ENCODE data around the gene OGFOD2.

The OGFOD2 gene

GRCh38 chr12:123021688-123022604 is 46.9 kb downstream of the OGFOD2 start:
- Histone ChIP-seq H3K27ac (ENCODE audit: low read depth, low read length) (no peak overlapping the region), H3K4me3 (ENCODE audit: low read depth in 1 of 2, low read length in 2 of 2) (no peak overlapping the region), H3K4me1 (ENCODE audit: insufficient read depth, low read length) (no peaks in the 10 kb centered on the region), H3K36me3 (ENCODE audit: insufficient read depth, low read length) (no peaks in the 10 kb centered on the region), H3K9me3 (ENCODE audit: low read length) (no peaks in the 10 kb centered on the region), H3K27me3 (ENCODE audit: control insufficient read depth in 1 of 2, insufficient read depth in 2 of 2, low read length in 2 of 2) (no peaks in the 10 kb centered on the region), H3K9ac (ENCODE audit: low read length) (no peak overlapping the region)

- Histone ChIP-seq H3K36me3 (ENCODE audit: insufficient read depth, low read length) (peaks cover 6% of the 10 kb centered on the region), H3K27me3 (ENCODE audit: control insufficient read depth in 1 of 2, insufficient read depth in 2 of 2, low read length in 2 of 2) (no peaks in the 10 kb centered on the region)
Measured at GRCh38 chr12:123022846-123023245, 47.8 kb downstream of the OGFOD2 start.

GRCh38 chr12:123024819-123025391 is 49.9 kb downstream of the OGFOD2 start:
- Histone ChIP-seq H3K27ac (ENCODE audit: low read depth, low read length) (no peak overlapping the region), H3K9ac (ENCODE audit: low read length) (no peak overlapping the region), H3K36me3 (ENCODE audit: insufficient read depth, low read length) (peaks cover 12% of the 10 kb centered on the region), H3K27me3 (ENCODE audit: control insufficient read depth in 1 of 2, insufficient read depth in 2 of 2, low read length in 2 of 2) (no peaks in the 10 kb centered on the region), H3K4me3 (ENCODE audit: low read depth in 1 of 2, low read length in 2 of 2) (no peak overlapping the region), H3K4me1 (ENCODE audit: insufficient read depth, low read length) (no peaks in the 10 kb centered on the region), H3K9me3 (ENCODE audit: low read length) (no peaks in the 10 kb centered on the region)

More at GRCh38 chr12:123022846-123023245, 47.8 kb downstream of the OGFOD2 start:
- H3K27ac ChIP-seq (ENCODE audit: low read depth, low read length) = no peak overlapping the region
- H3K9me3 ChIP-seq (ENCODE audit: low read length) = no peaks in the 10 kb centered on the region
- no peak overlapping the region for H3K4me3 ChIP-seq (ENCODE audit: low read depth in 1 of 2, low read length in 2 of 2)
- H3K4me1 ChIP-seq (ENCODE audit: insufficient read depth, low read length) = no peaks in the 10 kb centered on the region
- H3K9ac ChIP-seq (ENCODE audit: low read length) = no peak overlapping the region

- Histone ChIP-seq H3K4me1 (ENCODE audit: insufficient read depth, low read length) (no peaks in the 10 kb centered on the region), H3K9me3 (ENCODE audit: low read length) (no peaks in the 10 kb centered on the region), H3K9ac (ENCODE audit: low read length) (no peak overlapping the region), H3K27ac (ENCODE audit: low read depth, low read length) (no peak overlapping the region), H3K27me3 (ENCODE audit: control insufficient read depth in 1 of 2, insufficient read depth in 2 of 2, low read length in 2 of 2) (no peaks in the 10 kb centered on the region), H3K36me3 (ENCODE audit: insufficient read depth, low read length) (peaks cover 12% of the 10 kb centered on the region), H3K4me3 (ENCODE audit: low read depth in 1 of 2, low read length in 2 of 2) (no peak overlapping the region)
Measured at GRCh38 chr12:123026094-123026853, 51.2 kb downstream of the OGFOD2 start.

GRCh38 chr12:123027726-123028445 is 52.8 kb downstream of the OGFOD2 start:
- Histone ChIP-seq H3K4me3 (ENCODE audit: low read depth in 1 of 2, low read length in 2 of 2) (no peak overlapping the region), H3K36me3 (ENCODE audit: insufficient read depth, low read length) (peaks cover 12% of the 10 kb centered on the region), H3K4me1 (ENCODE audit: insufficient read depth, low read length) (no peaks in the 10 kb centered on the region), H3K27ac (ENCODE audit: low read depth, low read length) (no peak overlapping the region), H3K27me3 (ENCODE audit: control insufficient read depth in 1 of 2, insufficient read depth in 2 of 2, low read length in 2 of 2) (no peaks in the 10 kb centered on the region), H3K9me3 (ENCODE audit: low read length) (no peaks in the 10 kb centered on the region), H3K9ac (ENCODE audit: low read length) (no peak overlapping the region)

GRCh38 chr12:123028475-123028874 is 53.4 kb downstream of the OGFOD2 start:
- H3K4me3 ChIP-seq (ENCODE audit: low read depth in 1 of 2, low read length in 2 of 2) = no peak overlapping the region
- no peak overlapping the region for H3K9ac ChIP-seq (ENCODE audit: low read length)
- peaks cover 18% of the 10 kb centered on the region for H3K36me3 ChIP-seq (ENCODE audit: insufficient read depth, low read length)
- no peaks in the 10 kb centered on the region for H3K27me3 ChIP-seq (ENCODE audit: control insufficient read depth in 1 of 2, insufficient read depth in 2 of 2, low read length in 2 of 2)
- no peak overlapping the region for H3K27ac ChIP-seq (ENCODE audit: low read depth, low read length)
- no peaks in the 10 kb centered on the region for H3K4me1 ChIP-seq (ENCODE audit: insufficient read depth, low read length)
- no peaks in the 10 kb centered on the region for H3K9me3 ChIP-seq (ENCODE audit: low read length)

GRCh38 chr12:123029550-123029949 is 54.5 kb downstream of the OGFOD2 start:
- Histone ChIP-seq H3K9me3 (ENCODE audit: low read length) (no peaks in the 10 kb centered on the region), H3K4me3 (ENCODE audit: low read depth in 1 of 2, low read length in 2 of 2) (no peak overlapping the region), H3K9ac (ENCODE audit: low read length) (no peak overlapping the region), H3K27me3 (ENCODE audit: control insufficient read depth in 1 of 2, insufficient read depth in 2 of 2, low read length in 2 of 2) (no peaks in the 10 kb centered on the region), H3K36me3 (ENCODE audit: insufficient read depth, low read length) (peaks cover 27% of the 10 kb centered on the region), H3K4me1 (ENCODE audit: insufficient read depth, low read length) (no peaks in the 10 kb centered on the region), H3K27ac (ENCODE audit: low read depth, low read length) (no peak overlapping the region)
